GM19372 (cell line): ENCODE measurements around the gene DEFB131A.
"Not testable (repeated sequence)": the region's sequence is repeated elsewhere in the genome, so short reads cannot be mapped to it uniquely, and the experiment has no call there.

Experiments used
- ATAC-seq: cut with Tn5 transposase; IDR thresholded peaks from one replicate; pipeline ENCODE4 v1.9.1; 2021; ENCODE audit warnings: mild to moderate bottlenecking, low read depth, moderate library complexity; ENCODE audit not compliant: unreplicated experiment

The DEFB131A gene, protein sequence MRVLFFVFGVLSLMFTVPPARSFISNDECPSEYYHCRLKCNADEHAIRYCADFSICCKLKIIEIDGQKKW

GRCh38 chr4:9444114-9444513, at the start of gene DEFB131A:
Gene DEFB131A (plus strand): TSS chr4:9444414. CDS start chr4:9444534, 120 bp downstream.
- not testable (repeated sequence) for ATAC-seq

DNA sequence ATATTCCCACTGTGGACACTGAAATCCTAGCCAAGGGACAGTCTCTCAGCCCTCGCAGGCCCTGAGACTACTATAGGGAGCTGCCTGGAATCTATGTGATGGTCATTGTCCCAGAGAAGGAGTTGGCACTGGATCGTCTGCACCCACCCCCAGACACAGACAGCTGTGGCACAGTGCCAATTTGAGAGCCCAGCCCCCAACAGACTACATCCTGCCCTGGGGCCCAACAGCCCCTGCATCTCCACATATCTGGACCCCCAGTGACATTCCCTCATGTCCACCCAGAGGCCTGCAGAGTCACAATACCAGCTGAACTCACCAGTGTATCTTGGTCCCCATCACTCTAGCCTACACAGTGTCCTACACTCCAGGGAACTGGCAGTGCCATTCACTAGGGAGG, 38.4 kb upstream of the DEFB131A start:
- not testable (repeated sequence) for ATAC-seq

GRCh38 chr4:9406491-9406890, 37.7 kb upstream of the DEFB131A start:
- ATAC-seq: not testable (repeated sequence)

- ATAC-seq: no peak
Measured at GRCh38 chr4:9409793-9410192, 34.4 kb upstream of the DEFB131A start.

GRCh38 chr4:9421884-9422455, 22.2 kb upstream of the DEFB131A start:
- not testable (repeated sequence) for ATAC-seq

GRCh38 chr4:9425916-9426315, 18.3 kb upstream of the DEFB131A start:
- ATAC-seq: not testable (repeated sequence)

GRCh38 chr4:9430061-9430460, 14.2 kb upstream of the DEFB131A start:
- ATAC-seq: not testable (repeated sequence)

- ATAC-seq: not testable (repeated sequence)
Measured at GRCh38 chr4:9433320-9433719, 10.9 kb upstream of the DEFB131A start.

- not testable (repeated sequence) for ATAC-seq
Measured at GRCh38 chr4:9436728-9437127, 7.5 kb upstream of the DEFB131A start.

DNA sequence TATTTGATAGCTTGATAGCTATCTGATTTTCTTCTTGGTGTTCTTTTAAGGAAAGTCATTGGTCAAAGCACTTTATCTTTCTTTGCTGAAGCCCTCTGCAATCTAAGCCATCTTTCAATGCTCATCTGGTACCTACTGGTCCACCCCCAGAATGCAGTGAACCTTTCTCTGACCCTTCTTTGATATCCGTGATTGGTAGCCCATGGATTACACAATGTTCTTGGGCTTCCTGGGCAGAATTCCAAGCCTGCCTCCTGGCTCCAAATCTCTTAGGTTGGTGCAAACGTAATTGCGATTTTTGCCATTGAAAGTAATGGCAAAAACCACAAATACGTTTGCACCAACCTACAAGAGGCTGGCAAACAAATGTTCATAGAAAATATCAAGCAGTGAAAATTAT, 1.9 kb upstream of the DEFB131A start:
- not testable (repeated sequence) for ATAC-seq

DNA sequence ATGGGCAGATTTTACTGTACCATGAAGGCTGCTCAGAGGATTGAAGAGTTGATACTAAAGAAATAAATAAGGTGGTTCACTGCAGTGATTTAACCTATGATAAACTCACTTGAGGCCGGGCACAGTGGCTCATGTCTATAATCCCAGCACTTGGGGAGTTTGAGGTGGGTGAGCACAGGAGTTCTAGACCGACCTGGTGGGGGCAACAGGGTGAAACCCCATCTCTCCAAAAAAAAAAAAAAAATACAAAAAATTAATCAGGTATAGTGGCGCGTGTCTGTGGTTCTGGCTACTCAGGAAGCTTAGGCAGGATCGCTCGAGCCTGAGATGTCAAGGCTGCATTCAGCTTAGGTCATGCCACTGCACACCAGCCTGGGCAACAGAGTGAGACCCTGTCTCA, 467 bp downstream of the DEFB131A start:
- not testable (repeated sequence) for ATAC-seq

DNA sequence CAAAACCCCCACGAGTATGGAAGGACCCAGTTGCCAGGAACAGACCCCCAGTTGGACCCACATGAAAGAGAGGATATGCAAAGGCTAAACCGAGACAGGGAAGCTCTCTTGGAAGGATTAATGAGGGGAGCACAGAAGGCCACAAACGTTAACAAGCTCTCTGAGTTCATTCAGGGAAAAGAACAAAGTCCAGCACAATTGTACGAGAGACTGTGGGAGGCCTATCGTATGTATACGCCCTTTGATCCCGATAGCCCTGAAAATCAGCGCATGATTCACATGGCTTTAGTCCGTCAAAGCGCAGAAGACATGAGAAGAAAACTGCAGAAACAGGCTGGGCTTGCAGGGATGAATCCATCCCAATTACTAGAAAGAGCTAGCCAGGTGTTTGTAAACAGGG, 8.0 kb downstream of the DEFB131A start:
- ATAC-seq: not testable (repeated sequence)

DNA sequence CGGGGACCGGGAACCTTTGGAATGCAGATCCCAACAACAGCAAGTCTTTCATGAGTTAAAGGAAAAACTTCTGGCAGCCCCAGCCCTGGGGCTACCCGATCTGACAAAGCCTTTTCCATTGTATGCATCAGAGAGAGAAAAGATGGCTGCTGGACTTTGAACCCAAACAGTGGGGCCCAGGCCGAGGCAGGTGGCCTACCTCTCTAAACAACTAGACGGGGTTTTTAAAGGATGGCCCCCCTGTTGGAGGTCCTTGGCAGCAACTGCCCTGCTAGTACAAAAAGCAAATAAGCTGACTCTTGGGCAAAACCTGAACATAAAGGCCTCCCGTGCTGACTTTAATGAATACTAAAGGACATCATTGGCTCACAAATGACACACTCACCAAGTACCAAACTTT, 10.1 kb downstream of the DEFB131A start:
- ATAC-seq: not testable (repeated sequence)

DNA sequence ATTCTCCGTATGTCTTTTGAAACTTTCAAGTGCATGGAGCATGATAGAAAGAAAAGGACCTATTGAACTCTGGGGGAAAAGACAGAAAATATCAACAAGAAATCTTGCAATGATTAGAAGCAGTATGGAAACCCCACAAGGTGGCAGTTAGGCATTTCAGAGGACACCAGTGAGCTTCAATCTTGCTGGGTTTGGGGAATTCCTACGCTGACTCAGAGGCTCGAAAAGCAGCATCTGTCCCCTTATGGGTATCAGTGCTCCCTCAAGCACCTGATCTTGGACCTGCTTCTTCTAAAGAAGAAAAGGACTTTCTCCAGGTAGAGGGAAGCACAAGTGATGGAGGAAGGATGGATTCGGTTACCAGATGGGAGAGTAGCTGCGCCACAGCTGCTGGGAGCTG, 10.8 kb downstream of the DEFB131A start:
- not testable (repeated sequence) for ATAC-seq

DNA sequence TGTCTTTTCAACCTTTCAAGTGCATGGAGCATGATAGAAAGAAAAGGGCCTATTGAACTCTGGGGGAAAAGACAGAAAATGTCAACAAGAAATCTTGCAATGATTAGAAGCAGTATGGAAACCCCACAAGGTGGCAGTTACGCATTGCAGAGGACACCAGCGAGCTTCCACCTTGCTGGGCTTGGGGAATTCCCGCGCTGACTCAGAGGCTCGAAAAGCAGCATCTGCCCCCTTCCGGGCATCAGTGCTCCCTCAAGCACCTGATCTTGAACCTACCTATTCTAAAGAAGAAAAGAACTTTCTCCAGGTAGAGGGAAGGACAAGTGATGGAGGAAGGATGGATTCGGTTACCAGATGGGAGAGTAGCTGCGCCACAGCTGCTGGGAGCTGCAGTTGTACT, 35.3 kb downstream of the DEFB131A start:
- ATAC-seq: not testable (repeated sequence)

DNA sequence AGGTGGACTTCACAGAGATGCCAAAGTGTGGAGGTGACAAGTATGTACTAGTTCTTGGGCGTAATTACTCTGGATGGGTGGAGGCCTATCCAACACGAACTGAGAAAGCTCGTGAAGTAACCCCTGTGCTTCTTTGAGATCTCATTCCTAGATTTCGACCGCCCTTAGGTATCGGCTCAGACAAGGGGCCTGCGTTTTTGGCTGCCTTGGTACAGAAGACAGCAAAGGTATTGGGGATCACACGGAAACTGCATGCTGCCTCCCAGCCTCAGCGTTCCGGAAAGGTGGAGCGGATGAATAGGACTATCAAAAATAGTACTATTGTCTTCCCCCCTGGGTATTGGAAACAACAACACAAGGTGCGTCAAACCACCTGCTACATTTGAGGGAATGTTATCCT, 35.9 kb downstream of the DEFB131A start:
- not testable (repeated sequence) for ATAC-seq

- not testable (repeated sequence) for ATAC-seq
Measured at GRCh38 chr4:9482871-9483270, 38.7 kb downstream of the DEFB131A start.

GRCh38 chr4:9483682-9484081, 39.5 kb downstream of the DEFB131A start:
- not testable (repeated sequence) for ATAC-seq

DNA sequence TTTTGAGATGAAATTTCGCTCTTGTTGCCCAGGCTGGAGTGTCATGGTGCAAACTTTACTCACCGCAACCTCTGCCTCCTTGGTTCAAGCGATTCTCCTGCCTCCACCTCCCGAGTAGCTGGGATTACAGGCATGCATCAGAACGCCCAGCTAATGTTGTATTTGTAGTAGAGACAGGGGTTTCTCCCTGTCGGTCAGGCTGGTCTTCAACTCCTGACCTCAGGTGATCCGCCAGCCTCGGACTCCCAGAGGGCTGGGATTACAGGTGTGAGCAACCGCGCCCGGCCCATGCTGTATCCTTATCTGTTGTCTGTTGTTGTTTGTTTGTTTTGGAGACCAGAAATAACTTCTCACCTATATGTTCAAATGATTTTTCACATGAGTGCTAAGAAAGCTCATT, 42.7 kb downstream of the DEFB131A start:
- ATAC-seq: not testable (repeated sequence)

GRCh38 chr4:9488796-9489195, 44.6 kb downstream of the DEFB131A start:
- not testable (repeated sequence) for ATAC-seq

GRCh38 chr4:9490496-9490895, 46.3 kb downstream of the DEFB131A start:
- not testable (repeated sequence) for ATAC-seq

- not testable (repeated sequence) for ATAC-seq
Measured at GRCh38 chr4:9490986-9491385, 46.8 kb downstream of the DEFB131A start.
